ENCODE data around the gene CTXND1.

The CTXND1 gene

DNA sequence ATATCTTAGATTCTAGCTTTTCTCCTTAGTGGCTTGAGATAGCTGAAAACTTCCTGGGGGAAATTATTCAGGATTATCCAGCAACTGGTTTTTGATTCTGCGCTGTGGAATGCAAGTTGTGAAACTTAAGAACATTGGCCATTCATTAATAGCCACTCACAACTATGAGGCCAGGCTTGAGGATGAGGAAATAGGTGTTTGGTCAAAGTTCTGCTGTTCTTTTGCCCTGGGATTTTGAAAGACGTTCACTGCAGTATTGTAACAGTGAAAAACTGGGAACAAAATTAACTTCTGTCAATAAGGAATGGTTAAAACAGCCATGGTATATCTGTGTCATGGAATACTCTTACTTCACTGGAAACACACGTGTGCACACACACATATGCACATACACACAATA, 44.1 kb downstream of the CTXND1 start:
- H3K9me2 ChIP-seq (replicated peaks; ENCODE audit: control insufficient read depth, low read length), result no peaks in the 10 kb centered on the region
- no peak overlapping the region for H3K4me2 ChIP-seq (ENCODE audit: low read length)
- no peaks in the 10 kb centered on the region for H3K9me3 ChIP-seq (ENCODE audit: control insufficient read depth, insufficient read depth, low read length)
- no peaks in the 10 kb centered on the region for H3K4me1 ChIP-seq (ENCODE audit: control insufficient read depth, low read length)
- no peaks in the 10 kb centered on the region for H3F3A ChIP-seq (ENCODE audit: control insufficient read depth, insufficient read depth)
- H3K27ac ChIP-seq (ENCODE audit: low read depth, low read length), result no peak overlapping the region
- no peak overlapping the region for H3K4me3 ChIP-seq (ENCODE audit: low read length)
- no peaks in the 10 kb centered on the region for H3K79me2 ChIP-seq (ENCODE audit: control insufficient read depth, low read length)
- no peaks in the 10 kb centered on the region for H4K20me1 ChIP-seq (ENCODE audit: control insufficient read depth, insufficient read depth, low read depth, low read length)
- TF ChIP-seq, protein P1, sequence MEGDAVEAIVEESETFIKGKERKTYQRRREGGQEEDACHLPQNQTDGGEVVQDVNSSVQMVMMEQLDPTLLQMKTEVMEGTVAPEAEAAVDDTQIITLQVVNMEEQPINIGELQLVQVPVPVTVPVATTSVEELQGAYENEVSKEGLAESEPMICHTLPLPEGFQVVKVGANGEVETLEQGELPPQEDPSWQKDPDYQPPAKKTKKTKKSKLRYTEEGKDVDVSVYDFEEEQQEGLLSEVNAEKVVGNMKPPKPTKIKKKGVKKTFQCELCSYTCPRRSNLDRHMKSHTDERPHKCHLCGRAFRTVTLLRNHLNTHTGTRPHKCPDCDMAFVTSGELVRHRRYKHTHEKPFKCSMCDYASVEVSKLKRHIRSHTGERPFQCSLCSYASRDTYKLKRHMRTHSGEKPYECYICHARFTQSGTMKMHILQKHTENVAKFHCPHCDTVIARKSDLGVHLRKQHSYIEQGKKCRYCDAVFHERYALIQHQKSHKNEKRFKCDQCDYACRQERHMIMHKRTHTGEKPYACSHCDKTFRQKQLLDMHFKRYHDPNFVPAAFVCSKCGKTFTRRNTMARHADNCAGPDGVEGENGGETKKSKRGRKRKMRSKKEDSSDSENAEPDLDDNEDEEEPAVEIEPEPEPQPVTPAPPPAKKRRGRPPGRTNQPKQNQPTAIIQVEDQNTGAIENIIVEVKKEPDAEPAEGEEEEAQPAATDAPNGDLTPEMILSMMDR (IDR thresholded peaks at IDR 0.05; ENCODE audit: low read depth, low read length, poor library complexity, severe bottlenecking), result no peak
- TF ChIP-seq EZH2phosphoT487 (IDR thresholded peaks at IDR 0.05; ENCODE audit: borderline replicate concordance, low read length), result no peak
- peaks cover 33% of the 10 kb centered on the region for H3K27me3 ChIP-seq (ENCODE audit: control insufficient read depth, low read length)
- no peaks in the 10 kb centered on the region for H3K36me3 ChIP-seq (ENCODE audit: control insufficient read depth, low read length)

DNA sequence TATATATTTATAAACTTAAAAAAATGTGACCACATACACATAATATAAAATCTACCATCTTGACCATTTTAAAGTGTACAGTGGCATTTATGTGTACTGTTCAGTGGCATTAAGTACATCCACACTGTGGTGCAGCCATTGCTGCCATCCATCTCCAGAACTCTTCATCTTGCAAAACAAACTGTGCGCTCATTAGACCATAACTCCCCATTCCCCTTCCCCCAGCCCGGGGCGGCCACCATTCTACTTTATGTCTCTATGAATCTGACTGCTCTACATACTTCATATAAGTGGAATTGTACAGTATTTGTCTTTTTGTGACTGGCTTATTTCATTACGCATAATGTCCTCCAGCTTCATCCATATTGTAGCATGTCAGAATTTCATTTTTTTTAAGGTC, 47.8 kb downstream of the CTXND1 start:
- no peak overlapping the region for H3K4me2 ChIP-seq (ENCODE audit: low read length)

DNA sequence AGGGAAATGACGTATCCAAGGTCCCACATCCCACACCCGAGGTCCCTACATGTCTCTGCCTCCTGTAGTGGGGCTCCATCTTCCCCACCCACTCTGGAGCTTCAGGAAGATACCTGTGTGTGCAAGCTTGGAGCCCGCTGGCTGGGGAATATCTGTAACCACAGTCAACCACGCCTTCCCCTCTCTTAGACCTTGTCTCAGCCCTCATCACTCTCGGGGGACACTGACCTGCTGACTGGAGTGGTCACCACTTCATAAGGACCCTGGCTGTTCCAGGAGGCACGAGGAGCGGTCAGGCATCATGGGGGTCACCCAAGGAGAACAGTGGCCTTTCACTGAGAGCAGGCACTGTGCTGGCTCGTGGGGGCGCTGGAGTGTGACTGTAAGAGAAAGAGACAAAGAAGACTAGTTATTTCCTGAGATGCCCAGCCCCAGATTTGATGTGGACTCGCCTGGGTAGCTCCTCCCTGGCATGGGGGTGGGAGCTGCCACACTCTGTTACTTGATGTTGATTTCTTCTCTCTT, 48.6 kb downstream of the CTXND1 start:
- H3K9me3 ChIP-seq (ENCODE audit: control insufficient read depth, insufficient read depth, low read length), result no peaks in the 10 kb centered on the region
- TF ChIP-seq, protein P1 (IDR thresholded peaks at IDR 0.05; ENCODE audit: low read depth, low read length, poor library complexity, severe bottlenecking), result no peak
- TF ChIP-seq EZH2phosphoT487 (IDR thresholded peaks at IDR 0.05; ENCODE audit: borderline replicate concordance, low read length), result no peak
- no peak overlapping the region for H3K4me3 ChIP-seq (ENCODE audit: low read length)

More for the DNA sequence above, 47.8 kb downstream of the CTXND1 start:
- TF ChIP-seq, protein P1 (IDR thresholded peaks at IDR 0.05; ENCODE audit: low read depth, low read length, poor library complexity, severe bottlenecking), result no peak
- no peak for TF ChIP-seq EZH2phosphoT487 (IDR thresholded peaks at IDR 0.05; ENCODE audit: borderline replicate concordance, low read length)
- Histone ChIP-seq H3K9me3 (ENCODE audit: control insufficient read depth, insufficient read depth, low read length) (no peaks in the 10 kb centered on the region), H3F3A (ENCODE audit: control insufficient read depth, insufficient read depth) (no peaks in the 10 kb centered on the region), H3K36me3 (ENCODE audit: control insufficient read depth, low read length) (no peaks in the 10 kb centered on the region), H3K9me2 (replicated peaks; ENCODE audit: control insufficient read depth, low read length) (no peaks in the 10 kb centered on the region), H3K79me2 (ENCODE audit: control insufficient read depth, low read length) (no peaks in the 10 kb centered on the region), H3K4me3 (ENCODE audit: low read length) (no peak overlapping the region), H3K27me3 (ENCODE audit: control insufficient read depth, low read length) (peaks cover 26% of the 10 kb centered on the region), H4K20me1 (ENCODE audit: control insufficient read depth, insufficient read depth, low read depth, low read length) (no peaks in the 10 kb centered on the region), H3K4me1 (ENCODE audit: control insufficient read depth, low read length) (no peaks in the 10 kb centered on the region), H3K27ac (ENCODE audit: low read depth, low read length) (no peak overlapping the region)

More for the DNA sequence above, 48.6 kb downstream of the CTXND1 start:
- Histone ChIP-seq H3K4me1 (ENCODE audit: control insufficient read depth, low read length) (no peaks in the 10 kb centered on the region), H3K27me3 (ENCODE audit: control insufficient read depth, low read length) (peaks cover 26% of the 10 kb centered on the region), H3K9me2 (replicated peaks; ENCODE audit: control insufficient read depth, low read length) (no peaks in the 10 kb centered on the region), H4K20me1 (ENCODE audit: control insufficient read depth, insufficient read depth, low read depth, low read length) (no peaks in the 10 kb centered on the region), H3F3A (ENCODE audit: control insufficient read depth, insufficient read depth) (no peaks in the 10 kb centered on the region), H3K79me2 (ENCODE audit: control insufficient read depth, low read length) (no peaks in the 10 kb centered on the region), H3K27ac (ENCODE audit: low read depth, low read length) (no peak overlapping the region), H3K36me3 (ENCODE audit: control insufficient read depth, low read length) (no peaks in the 10 kb centered on the region), H3K4me2 (ENCODE audit: low read length) (no peak overlapping the region)

Data from DOHH2 (cell line).